NCI-H128 (cell line): ENCODE data around the gene CHIA.
A peak's percentile ranks its signal among the peaks of the same experiment; 100 is the strongest.

Source experiments
- DNase-seq: peaks from one replicate; lab custom pipeline; 2025; ENCODE audit not compliant: unreplicated experiment; lab: John Stamatoyannopoulos, UW

The CHIA gene

DNA sequence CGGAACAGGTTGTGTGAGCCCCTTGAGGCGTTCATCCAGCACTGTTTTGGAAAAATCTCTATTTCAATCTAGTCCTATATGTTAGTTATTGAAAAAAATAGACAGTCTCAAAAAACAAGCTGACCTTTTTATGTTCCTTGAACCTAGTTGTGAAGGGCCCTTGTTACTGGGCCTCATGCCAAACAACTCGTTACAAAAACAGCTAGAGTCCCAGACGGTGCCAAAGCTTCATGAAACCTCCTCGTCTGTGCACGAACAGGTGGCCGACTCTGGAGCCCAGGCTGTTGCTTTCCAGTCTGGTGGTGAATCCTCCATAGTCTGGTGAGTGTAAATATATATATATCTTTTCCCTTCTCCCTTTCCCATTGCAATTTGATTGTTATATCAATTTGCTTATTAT, at the start of gene CHIA:
CHIA (plus strand) TSS at position 222 of the 400 bp plus-strand sequence. CDS start 19,617 bp downstream, outside the sequence.
- DNase-seq, result peak; percentile 72

DNA sequence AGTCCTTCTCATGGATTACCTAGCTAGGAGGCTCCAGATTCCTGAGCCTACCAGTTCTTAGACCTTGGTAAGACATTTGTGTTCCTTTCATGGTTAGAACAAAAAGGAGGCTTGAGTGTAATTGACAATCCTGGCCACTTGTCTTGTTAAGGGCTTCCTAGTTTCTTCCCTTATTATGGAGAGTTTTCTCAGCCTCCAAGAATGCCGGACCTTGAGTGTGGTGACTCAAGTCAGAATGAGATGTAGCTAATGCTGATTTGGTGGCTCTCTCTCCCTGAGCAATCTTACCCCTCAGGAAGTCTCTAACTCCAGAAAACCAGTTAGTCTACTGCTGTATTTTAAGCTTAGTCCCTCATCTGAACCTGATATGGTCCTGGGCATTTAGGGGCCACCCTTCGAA, 48.9 kb upstream of the CHIA start:
- no peak for DNase-seq

DNA sequence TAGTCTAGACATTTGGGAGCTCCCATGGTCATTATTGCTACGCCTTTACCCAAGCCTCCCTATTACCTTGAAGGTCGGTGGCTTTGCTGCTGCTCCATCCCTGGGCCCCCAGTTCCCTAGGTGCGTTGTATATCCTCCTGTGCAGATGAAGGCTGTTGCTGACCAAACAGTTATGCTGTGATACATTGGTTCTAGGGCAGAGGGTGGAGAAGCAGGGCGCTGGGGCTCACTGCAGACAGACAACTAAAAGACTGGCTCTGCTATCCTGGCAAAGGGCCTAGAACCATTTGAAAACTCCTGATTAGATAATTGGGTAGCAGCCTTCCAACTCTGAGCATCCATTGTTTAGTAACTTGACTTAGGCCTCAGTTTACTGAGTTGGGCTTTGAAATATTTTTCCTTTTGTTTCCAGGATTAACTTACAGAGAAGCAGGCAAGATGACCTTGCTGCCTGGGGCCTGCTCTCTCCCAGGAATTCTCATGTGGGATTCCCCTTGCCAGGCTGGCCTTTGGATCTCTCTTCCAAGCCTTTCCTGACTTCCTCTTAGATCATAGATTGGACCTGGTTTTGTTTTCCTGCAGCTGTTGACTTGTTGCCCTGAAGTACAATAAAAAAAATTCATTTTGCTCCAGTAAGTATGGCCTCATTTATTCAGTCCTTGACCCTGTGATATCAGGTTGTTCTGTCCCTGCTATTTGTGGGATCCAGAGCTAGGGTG, 47.7 kb upstream of the CHIA start:
- DNase-seq, result no peak

DNA sequence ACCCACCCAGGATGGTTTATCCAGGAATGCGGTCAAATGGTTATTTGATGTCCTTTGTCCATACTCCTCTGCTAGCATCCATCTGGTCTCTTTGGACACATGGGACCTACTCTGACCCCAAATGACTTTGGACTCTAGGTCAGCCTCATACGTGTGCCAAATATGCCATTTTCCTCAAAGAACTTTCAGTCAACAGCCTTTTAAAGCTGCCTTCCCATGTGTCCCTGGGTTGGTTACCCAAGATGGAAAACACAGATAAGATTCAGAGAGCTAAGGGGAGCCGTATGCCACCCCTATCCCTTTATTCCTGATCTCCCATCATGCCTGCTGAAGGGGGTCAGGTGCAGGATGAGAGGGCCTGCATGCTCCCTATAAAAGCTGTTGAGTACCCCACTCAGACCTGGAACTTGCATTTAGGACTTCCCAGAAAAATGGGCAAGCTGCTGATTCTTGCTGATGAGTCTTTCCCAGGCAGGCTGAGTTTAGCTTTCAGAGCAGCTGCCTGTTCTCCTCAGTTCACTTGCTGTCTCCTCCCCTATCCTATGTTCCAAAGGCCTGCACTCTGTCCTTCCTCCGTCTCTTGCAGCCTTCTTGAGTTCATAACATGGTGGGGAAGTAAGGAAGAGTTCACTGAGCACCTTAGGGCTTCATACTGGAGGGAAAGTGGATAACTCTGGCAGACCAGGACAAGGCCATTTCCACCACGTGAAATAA, 43.4 kb upstream of the CHIA start:
- DNase-seq, result no peak

DNA sequence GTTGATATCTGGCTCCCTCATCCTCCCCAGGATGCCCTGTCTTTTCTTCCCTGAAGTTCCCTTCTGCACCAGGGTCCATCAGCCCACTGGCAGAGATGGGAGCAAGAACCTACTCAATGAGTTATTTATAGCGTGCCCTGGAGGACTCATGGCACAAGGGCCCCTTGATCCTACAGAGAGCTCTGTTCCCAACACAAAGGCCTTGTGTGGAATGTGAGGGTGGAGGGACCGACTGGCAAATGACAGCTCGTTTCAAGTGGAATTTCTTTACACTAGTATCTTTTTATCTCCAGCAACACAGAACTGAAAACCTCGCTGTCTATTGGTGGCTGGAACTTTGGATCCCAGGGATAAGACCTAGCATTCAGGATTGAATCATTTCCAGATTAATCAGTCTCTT, 40.7 kb upstream of the CHIA start:
- no peak for DNase-seq

DNA sequence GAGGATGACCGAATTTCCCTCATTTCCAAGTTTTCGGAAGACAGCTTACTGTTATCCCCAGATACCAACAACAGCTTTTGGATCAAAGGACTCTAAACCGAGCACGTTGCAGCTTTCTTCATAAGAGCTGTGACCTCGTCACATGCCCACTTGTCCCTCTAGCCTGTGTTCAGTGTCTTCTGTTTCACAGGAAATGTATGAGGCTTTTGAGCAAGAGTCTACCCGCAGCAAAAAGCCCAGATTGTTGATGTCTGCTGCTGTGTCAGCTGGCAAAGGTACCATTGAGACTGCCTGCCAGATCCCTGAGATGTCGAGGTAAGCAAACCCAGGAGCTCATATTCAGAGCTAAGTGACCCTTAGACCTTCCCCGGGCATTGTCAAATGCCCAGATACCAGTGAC, 39.1 kb upstream of the CHIA start:
- no peak for DNase-seq

DNA sequence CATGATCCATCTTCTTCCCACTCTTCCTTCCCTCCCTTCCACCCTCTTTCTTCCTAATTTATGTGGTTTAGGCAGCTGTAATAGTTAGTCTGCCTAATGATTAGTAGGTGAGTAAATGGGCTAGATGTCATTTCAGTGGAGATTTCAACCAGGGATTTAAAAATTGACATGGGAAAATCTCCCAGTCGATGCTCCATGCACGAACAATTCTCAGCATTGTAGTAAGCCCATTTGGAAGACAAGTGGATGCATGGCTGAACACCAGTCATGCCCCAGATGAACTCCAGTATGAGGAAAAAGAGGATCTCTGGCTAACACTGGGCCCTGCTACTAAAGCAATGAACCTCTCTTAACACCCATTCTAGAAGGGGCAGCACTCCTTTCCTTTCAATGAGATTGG, 37.9 kb upstream of the CHIA start:
- DNase-seq, result no peak

DNA sequence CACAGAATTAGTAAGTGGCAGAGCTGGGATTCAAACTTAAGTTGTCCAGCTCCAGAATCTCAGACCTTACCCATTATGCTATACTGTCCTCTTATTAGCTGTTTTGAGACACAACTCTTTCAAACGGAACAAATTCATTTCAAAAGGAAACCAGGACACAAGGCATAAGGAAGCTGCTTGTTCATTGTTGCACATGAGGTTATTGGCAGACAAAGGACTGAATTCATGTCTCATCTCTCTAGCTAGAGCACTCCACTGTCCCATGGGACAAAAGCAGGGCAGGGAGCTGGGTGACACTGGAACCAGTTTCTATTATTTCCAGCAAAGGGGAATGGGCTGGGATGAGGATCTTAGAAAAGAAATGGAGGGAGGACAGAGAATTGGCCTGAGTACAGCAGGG, 36.8 kb upstream of the CHIA start:
- no peak for DNase-seq

DNA sequence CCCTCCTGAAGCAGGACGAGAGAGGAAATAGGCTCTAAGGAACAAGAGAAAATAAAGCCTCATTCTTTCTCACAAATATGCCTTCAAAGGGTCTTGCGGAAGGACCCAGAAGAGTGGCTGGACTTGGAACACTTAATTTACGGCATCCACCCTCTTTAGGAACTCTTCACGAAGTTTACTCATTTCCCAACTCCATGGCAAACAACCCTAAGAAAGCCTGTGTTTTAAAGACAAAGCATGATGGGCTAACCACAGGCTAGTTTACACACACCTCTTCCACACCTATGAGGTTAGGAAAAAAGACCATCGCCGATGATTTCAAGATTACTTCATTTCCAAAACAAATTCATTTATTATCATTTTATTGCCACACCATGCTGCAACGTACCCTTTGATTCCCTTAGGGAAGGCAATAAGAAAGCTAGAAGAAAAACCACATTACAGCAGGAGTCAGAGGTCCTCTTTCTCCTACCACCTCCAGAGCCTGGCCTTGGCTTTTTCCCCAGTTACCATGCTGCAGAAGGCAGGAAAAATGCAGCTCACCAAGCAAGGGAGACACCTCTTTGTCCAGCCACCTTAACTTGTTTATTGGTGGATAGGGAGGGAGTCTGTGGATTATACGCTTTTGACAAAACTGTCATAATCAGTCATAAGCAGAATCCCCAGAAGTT, 33.5 kb upstream of the CHIA start:
- no peak for DNase-seq

DNA sequence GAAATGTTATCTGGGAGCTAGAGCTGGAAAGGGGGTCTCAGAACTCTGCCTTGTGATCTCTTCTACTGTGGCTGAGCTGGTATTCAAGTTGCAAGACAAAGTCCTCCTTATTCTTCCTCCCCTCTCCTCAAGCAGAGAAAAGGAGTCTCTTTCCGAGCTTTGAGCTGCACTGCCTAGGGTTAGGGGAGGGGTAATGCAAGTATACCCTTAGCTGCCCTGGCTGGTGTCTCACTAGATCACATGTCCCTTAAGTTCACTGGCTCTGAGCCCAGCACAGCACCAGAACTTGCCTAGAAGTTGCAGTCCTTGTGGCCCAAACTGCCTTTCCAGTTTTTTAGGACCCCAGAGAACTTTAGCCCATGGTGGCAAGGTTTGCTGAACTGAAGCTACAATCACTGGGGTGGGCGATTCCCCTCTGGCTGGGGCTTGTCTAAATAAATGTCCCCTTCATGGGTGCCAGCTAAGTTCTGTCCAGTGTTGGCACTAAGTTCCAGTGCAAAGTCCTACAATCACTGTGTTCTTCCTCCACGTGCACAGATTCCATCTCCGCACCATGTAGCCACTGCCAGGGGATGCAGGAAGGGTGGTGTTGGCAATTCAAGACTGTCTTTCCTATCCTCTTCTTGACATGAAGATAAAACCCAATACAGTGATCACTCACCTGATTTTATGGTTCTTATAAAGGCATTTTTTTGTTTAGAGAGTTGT, 22.7 kb upstream of the CHIA start:
- DNase-seq, result no peak

DNA sequence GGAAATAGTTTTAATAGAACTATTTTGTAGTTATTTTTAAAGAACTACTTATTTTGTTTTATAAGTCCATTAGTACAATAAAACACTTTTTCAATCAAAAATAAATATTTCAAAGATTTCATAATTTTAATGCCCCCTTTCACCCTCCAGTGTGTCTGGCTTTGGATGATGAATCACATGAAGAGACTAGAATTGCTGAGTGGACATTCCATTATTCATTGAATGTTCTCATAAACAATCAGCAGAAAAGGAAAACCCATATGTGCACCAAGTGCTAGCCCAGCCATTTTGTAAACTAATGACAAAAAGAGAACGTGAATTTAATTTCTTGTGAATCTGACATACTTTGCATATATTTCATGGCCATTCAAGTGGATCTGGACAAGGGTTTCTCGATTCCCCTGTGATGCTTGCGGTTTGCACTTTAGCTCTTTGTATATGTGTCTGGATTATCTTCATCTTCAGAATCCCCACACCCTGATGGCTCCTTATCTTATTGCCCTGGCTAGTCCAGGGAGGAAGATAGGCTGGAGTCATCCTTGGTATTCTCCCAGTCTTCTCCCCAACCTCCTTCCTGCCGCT, 20.7 kb upstream of the CHIA start:
- DNase-seq, result no peak

DNA sequence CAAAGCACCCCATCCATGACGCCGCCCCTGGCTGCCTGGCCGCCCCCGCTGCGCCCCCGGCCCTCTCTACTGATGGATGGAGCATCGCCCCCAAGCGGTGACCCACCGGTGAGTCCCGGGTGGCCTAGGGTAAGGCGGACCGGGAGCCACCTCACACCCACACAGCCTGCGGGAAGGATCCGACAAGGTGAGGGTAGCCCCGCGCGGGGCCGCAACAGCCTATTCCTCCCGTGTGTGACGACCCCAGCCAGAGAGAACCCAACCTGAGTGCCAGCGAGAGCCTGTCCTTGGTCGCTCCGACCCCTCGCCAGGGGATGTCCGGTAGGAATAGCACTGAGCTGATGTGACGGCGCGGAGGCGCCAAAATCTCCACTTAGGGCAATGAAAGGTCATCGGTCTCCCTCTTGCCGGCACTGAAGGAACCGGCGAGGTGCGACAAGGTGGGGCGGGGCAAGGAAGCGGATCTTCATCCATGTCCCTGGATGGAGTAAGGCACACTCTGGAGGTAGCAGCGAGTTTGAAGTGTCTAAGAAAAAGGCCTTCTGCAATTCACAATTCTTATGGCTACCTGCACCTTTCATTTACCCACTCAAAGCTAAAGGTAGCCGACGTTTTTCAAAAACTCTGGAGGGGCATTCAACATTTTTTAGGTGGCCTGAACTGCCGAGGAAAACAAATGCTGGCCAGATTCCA, 19.7 kb upstream of the CHIA start:
- DNase-seq, result no peak

DNA sequence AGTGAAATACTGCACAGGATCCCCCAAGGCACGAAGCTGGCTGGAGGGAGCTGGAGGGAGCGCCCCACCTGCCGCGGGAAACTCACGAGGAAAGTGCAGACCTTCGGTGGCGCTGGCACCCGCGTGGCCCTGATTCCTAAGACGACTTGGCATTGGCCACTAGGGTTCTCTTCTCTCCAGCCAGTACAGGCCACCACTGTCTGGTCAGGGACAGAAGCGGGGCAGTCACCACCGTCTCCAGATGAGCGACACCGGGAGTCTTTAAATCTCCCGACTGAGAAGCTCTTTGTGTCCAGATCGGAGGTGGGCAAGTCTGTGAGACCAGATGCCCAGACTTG, 19.2 kb upstream of the CHIA start:
- DNase-seq, result no peak

DNA sequence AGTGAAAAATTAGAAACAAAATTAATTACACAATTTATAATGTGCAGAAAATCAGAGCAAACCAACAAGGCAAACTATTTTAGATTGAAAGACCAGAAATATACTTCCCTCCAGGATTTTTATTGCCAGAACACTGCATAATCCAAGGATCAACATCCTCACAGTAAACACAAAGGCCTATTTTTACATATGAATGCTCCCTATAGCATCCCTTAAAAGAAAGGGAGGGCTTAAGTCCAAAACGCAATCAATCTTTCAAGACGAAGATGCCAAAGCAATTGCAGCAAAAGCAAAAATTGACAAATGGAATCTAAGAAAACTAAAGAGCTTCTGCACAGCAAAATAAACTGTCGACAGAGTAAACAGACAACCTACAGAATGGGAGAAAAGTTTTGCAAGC, 18.6 kb upstream of the CHIA start:
- no peak for DNase-seq

DNA sequence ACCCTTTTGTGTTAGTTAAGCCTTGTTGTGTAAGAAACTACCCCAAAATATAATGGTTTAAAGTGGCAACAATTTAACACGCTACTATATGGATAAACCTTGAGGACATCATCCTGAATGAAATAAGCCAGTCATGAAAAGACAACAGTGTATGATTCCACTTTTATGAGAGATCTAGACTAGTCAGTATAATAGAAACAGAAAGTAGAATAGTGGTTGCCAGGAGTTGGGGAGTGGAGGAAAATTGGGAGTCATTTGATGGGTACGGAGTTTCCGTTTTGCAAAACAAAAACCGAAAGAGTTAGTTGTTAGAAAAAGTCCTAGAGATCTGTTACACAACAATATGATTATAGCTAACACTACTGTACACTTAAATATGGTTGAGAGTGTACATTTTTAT, 16.0 kb upstream of the CHIA start:
- DNase-seq, result no peak

DNA sequence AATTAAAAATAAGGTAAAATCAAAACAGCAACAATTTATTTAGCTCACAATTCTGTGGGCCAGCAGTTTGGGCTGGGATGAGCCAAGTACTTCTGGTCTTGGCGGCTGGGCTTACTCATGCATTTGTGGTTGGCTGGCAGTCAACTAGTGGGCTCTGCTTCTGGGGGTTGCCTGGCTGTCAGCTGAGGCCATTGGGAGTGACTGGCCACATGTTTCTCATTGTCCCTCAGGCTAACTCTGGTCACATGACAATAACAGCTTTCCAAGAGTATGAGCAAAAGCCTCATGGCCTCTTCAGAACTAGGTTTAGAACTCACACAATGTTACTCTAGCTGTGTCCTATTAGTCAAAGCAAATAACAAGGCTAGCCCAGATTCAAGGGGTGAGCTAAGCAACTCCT, 15.6 kb upstream of the CHIA start:
- no peak for DNase-seq

DNA sequence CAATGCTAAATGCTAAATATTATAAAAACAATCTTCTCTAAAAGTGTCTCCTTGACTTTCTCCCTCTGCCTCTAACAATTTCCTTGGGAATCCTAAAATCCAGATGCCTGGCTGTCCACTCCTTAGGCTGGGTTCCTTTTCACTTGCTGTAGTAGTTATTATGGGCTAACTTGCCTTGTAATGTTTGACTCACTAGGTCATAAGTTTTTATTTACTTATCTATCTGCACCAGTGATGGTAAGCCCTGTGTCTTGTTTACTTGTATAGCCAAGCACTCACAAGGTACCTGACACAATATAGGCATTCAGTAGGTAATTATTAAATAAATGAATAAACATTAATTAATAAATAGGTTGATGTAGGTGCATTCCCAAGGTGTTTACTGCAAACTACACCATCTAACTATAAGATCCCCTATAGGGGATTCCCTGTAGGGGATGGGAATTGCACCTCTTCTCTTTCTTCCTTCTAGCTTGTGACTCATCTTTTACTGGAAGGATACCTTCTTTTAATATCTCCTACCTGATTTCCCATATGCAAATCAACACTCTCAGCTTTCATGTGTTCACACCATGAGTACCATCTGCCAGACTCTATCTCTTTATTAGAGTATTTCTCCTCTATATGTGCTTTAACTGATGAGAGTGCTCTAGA, 14.7 kb upstream of the CHIA start:
- DNase-seq, result no peak

DNA sequence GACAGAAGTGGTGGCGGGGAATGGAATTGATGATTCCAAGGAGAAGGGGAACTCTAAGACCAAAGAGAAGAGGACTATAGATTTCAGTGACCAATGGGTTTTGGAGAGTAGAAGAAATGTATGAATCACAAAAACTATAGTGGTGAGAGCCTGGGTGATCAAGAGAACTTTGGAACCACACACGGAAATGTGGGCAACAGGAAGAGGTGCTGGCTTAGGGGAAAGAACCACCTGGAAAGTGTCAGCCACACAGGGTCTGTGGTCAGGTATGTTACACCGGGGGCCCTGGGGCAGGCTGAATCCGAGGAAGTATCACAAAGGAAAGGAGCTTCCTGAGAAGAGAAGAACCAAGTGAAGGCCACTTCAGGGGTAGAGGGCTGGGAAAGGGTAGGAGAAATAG, 11.5 kb upstream of the CHIA start:
- no peak for DNase-seq

DNA sequence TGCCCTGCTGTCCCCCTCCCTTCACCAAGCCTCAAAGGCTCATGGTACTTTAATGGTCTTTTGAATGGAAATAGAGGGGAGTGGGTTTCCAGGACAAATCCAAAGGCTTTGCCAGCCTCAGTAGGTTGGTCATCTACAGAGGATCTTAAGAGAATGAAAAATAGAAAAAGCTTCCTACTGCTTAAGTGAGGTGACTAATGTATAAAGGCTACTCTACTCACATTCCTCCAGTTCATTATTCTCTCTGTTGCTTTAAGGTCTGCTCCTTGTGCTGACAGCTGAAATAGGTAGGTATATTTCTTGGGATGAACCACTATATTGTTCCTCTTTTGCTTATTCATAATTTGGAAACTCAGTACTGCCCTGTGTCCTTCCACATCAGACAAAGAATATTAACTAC, 10.4 kb upstream of the CHIA start:
- DNase-seq, result no peak

DNA sequence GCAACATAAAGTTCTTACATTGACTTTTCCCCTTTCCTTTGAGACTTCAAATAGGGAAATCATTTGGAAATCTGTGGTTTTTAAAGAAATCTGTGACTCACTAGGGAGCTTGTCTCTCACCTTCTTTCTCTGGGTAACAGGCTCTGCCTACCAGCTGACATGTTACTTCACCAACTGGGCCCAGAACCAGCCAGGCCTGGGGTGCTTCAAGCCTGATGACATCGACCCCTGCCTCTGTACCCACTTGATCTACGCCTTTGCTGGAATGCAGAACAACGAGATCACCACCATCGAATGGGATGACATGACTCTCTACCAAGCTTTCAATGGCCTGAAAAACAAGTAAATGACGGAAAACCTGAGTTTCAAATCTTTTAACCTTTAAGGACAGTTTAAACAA, 9.2 kb upstream of the CHIA start:
- no peak for DNase-seq
